H9 (cell line): Measurements from ENCODE around the gene CYP27A1. TPM values are rescaled to one million over a fixed set of nuclear protein-coding genes. Genes with fewer than 3 reads are reported as not detected.

Experiments
- DNase-seq: peaks from one replicate; pipeline ENCODE4 v3.0.0-alpha.2; 2017
- H2AFZ ChIP-seq: one replicate; pipeline ENCODE4 v1.6.1; 2013; ENCODE audit warnings: mild to moderate bottlenecking, low read length, control low read depth, moderate library complexity
- H2AK5ac ChIP-seq: 2 replicates; pipeline ENCODE4 v1.6.1; 2013; ENCODE audit warnings: low read length, control low read depth, mixed read lengths; ENCODE audit not compliant: insufficient read length
- H2BK120ac ChIP-seq: one replicate; pipeline ENCODE4 v1.6.1; 2013; ENCODE audit warnings: low read depth, mild to moderate bottlenecking, low read length, control low read depth, inconsistent platforms; ENCODE audit not compliant: poor library complexity, severe bottlenecking
- H2BK12ac ChIP-seq: 2 replicates; pipeline ENCODE4 v1.6.1; 2013; ENCODE audit warnings: low read length, control low read depth, mixed read lengths, low read depth; ENCODE audit not compliant: insufficient read length
- H2BK15ac ChIP-seq: 2 replicates; pipeline ENCODE4 v1.6.1; 2013; ENCODE audit warnings: low read depth, low read length, control low read depth
- H2BK20ac ChIP-seq: one replicate; pipeline ENCODE4 v1.6.1; 2013; ENCODE audit warnings: low read depth, mild to moderate bottlenecking, low read length, control low read depth, inconsistent platforms; ENCODE audit not compliant: poor library complexity, severe bottlenecking
- H2BK5ac ChIP-seq: 2 replicates; pipeline ENCODE4 v1.6.1; 2013; ENCODE audit warnings: low read length, control low read depth, mixed read lengths; ENCODE audit not compliant: insufficient read length
- H3K14ac ChIP-seq: 2 replicates; pipeline ENCODE4 v1.6.1; 2013; ENCODE audit warnings: low read length, control low read depth; ENCODE audit not compliant: insufficient read depth
- H3K18ac ChIP-seq: 2 replicates; pipeline ENCODE4 v1.6.1; 2013; ENCODE audit warnings: low read depth, mild to moderate bottlenecking, mixed read lengths, low read length, control low read depth; ENCODE audit not compliant: insufficient read length
- H3K23ac ChIP-seq: 2 replicates; pipeline ENCODE4 v1.6.1; 2013; ENCODE audit warnings: low read length, control low read depth, mixed read lengths, low read depth; ENCODE audit not compliant: insufficient read length
- H3K23me2 ChIP-seq: 2 replicates; pipeline ENCODE4 v1.6.1; 2013; ENCODE audit warnings: low read depth, mild to moderate bottlenecking, mixed read lengths, low read length, control low read depth; ENCODE audit not compliant: insufficient read length, poor library complexity, severe bottlenecking
- H3K27ac ChIP-seq: 2 replicates; pipeline ENCODE4 v1.5.1; 2013; ENCODE audit warnings: low read length, control low read depth, mixed read lengths, low read depth; ENCODE audit not compliant: insufficient read length
- H3K27me3 ChIP-seq: 2 replicates; pipeline ENCODE4 v1.6.1; 2013; ENCODE audit warnings: low read length, control low read depth, inconsistent platforms; ENCODE audit not compliant: insufficient read depth
- H3K4ac ChIP-seq: 2 replicates; pipeline ENCODE4 v1.6.1; 2013; ENCODE audit warnings: low read depth, mild to moderate bottlenecking, control low read depth, inconsistent platforms, low read length, moderate library complexity
- H3K4me1 ChIP-seq: 2 replicates; pipeline ENCODE4 v1.6.1; 2013; ENCODE audit warnings: low read length, control low read depth, inconsistent platforms; ENCODE audit not compliant: insufficient read depth
- H3K4me2 ChIP-seq: 2 replicates; pipeline ENCODE4 v1.6.1; 2013; ENCODE audit warnings: low read length, control low read depth, mixed read lengths; ENCODE audit not compliant: insufficient read length, insufficient read depth
- H3K56ac ChIP-seq: 2 replicates; pipeline ENCODE4 v1.6.1; 2013; ENCODE audit warnings: low read depth, mild to moderate bottlenecking, mixed read lengths, low read length, control low read depth; ENCODE audit not compliant: insufficient read length
- H3K79me1 ChIP-seq: 2 replicates; pipeline ENCODE4 v1.6.1; 2013; ENCODE audit warnings: low read depth, mild to moderate bottlenecking, moderate library complexity, low read length, control low read depth, inconsistent platforms; ENCODE audit not compliant: insufficient read depth, poor library complexity, severe bottlenecking
- H3K79me2 ChIP-seq: 2 replicates; pipeline ENCODE4 v1.6.1; 2013; ENCODE audit warnings: low read length, control low read depth, inconsistent platforms; ENCODE audit not compliant: insufficient read depth
- H3K9ac ChIP-seq: 2 replicates; pipeline ENCODE4 v1.6.1; 2013; ENCODE audit warnings: low read length, control low read depth, mixed read lengths; ENCODE audit not compliant: insufficient read length; ENCODE audit errors: extremely low read depth
- H3K9me3 ChIP-seq: one replicate; pipeline ENCODE4 v1.6.1; 2013; ENCODE audit warnings: low read depth, low read length, inconsistent platforms; ENCODE audit not compliant: control insufficient read depth
- H3T11ph ChIP-seq: one replicate; pipeline ENCODE4 v1.6.1; 2013; ENCODE audit warnings: mild to moderate bottlenecking, low read length, control low read depth, inconsistent platforms
- H4K20me1 ChIP-seq: one replicate; pipeline ENCODE4 v1.6.1; 2013; ENCODE audit not compliant: control insufficient read depth, insufficient read length, insufficient read depth
- H4K5ac ChIP-seq: 2 replicates; pipeline ENCODE4 v1.6.1; 2013; ENCODE audit warnings: low read depth, mild to moderate bottlenecking, mixed read lengths, low read length, control low read depth; ENCODE audit not compliant: insufficient read length
- H4K8ac ChIP-seq: replicated peaks from 2 replicates; pipeline ENCODE4 v1.6.1; 2013; ENCODE audit warnings: low read length, control low read depth, mixed read lengths, low read depth; ENCODE audit not compliant: insufficient read length
- H4K91ac ChIP-seq: 2 replicates; pipeline ENCODE4 v1.6.1; 2013; ENCODE audit warnings: low read depth, mild to moderate bottlenecking, moderate library complexity, mixed read lengths, low read length, control low read depth; ENCODE audit not compliant: insufficient read length
- H3K27ac Mint-ChIP-seq, 3 experiments: 2 replicates in 2 of 3; 3 replicates in 1 of 3; pipeline ENCODE4 v1.8.0; 2020 to 2021; ENCODE audit warnings: mixed read lengths in 3 of 3, mild to moderate bottlenecking in 1 of 3, moderate library complexity in 1 of 3
- H3K27me3 Mint-ChIP-seq: 2 replicates; pipeline ENCODE4 v1.8.0; 2021; ENCODE audit warnings: low read depth, mild to moderate bottlenecking, moderate library complexity, mixed read lengths
- H3K36me3 Mint-ChIP-seq, 3 experiments: 2 replicates in 2 of 3; 3 replicates in 1 of 3; pipeline ENCODE4 v1.8.0; 2020 to 2021; ENCODE audit warnings: low read depth in 3 of 3, mixed read lengths in 3 of 3; ENCODE audit not compliant: insufficient read depth in 1 of 3
- H3K4me1 Mint-ChIP-seq, 2 experiments: 2 replicates each; pipeline ENCODE4 v1.8.0; 2020; ENCODE audit warnings: mixed read lengths in 2 of 2
- H3K4me3 Mint-ChIP-seq, 2 experiments: 2 replicates in 1 of 2; 3 replicates in 1 of 2; pipeline ENCODE4 v1.8.0; 2020 to 2021; ENCODE audit warnings: mild to moderate bottlenecking in 2 of 2, mixed read lengths in 2 of 2, moderate library complexity in 1 of 2
- H3K9me3 Mint-ChIP-seq, 2 experiments: 2 replicates in 1 of 2; 3 replicates in 1 of 2; pipeline ENCODE4 v1.8.0; 2020; ENCODE audit warnings: mild to moderate bottlenecking in 2 of 2, mixed read lengths in 2 of 2, moderate library complexity in 1 of 2
- CTCF ChIP-seq: fragments of 200-600 bp; sonication (generic); conservative IDR thresholded peaks from 3 replicates; pipeline ENCODE4 v1.8.0; 2021; ENCODE audit warnings: antibody characterized with exemption, mild to moderate bottlenecking
- WGBS: extraction: QIAGEN DNeasy Blood & Tissue Kit; methylation state at CpG from one replicate; pipeline ENCODE4 v1.1.7; 2013; ENCODE audit warnings: missing lambda C conversion rate, low lambda C conversion rate, mixed read lengths; ENCODE audit not compliant: insufficient read length; ENCODE audit errors: extremely low coverage; 5-methylcytosine and 5-hydroxymethylcytosine counted together
- total RNA-seq: library from RNA; stranded (reverse); gene quantifications from 2 replicates; pipeline ENCODE4 v1.2.1, GENCODE V29; 2021

Gene CYP27A1
- total RNA-seq, 1 experiment from 2014 or later = 3.1 TPM

- no peaks in the 10 kb centered on the region for H3K27me3 Mint-ChIP-seq
- no peak overlapping the region for H2BK12ac ChIP-seq
- H4K5ac ChIP-seq = no peak overlapping the region
- no peak overlapping the region for H4K91ac ChIP-seq
- no peak overlapping the region for H3K4me3 Mint-ChIP-seq
- no peaks in the 10 kb centered on the region for H3K27me3 ChIP-seq
- H3K4me1 Mint-ChIP-seq = peaks cover 15 to 16% of the 10 kb centered on the region in 2 experiments
- no peak overlapping the region for H2BK5ac ChIP-seq
- no peak overlapping the region for H2BK20ac ChIP-seq
- no peaks in the 10 kb centered on the region for H3K9me3 ChIP-seq
- no peak overlapping the region for H3T11ph ChIP-seq
- H3K4me2 ChIP-seq = no peak overlapping the region
- peaks cover 3% of the 10 kb centered on the region; the same call in 1 of the 2 replicates for H3K4me1 ChIP-seq
- H3K4ac ChIP-seq = no peak overlapping the region
- no peak overlapping the region for H3K23ac ChIP-seq
- H2BK15ac ChIP-seq = no peak overlapping the region
- H3K79me1 ChIP-seq = no peaks in the 10 kb centered on the region
- no peak overlapping the region for H4K8ac ChIP-seq
- no peaks in the 10 kb centered on the region for H3K23me2 ChIP-seq
- H2AK5ac ChIP-seq = no peak overlapping the region
- TF ChIP-seq CTCF = no peak
- H3K9me3 Mint-ChIP-seq = peaks cover 7 to 8% of the 10 kb centered on the region in 2 experiments
- no peak for DNase-seq
- no peaks in the 10 kb centered on the region for H4K20me1 ChIP-seq
- no peak overlapping the region for H3K27ac ChIP-seq
- no peak overlapping the region for H3K18ac ChIP-seq
- no peak overlapping the region for H3K27ac Mint-ChIP-seq
- peaks cover 2 to 8% (median 5%) of the 10 kb centered on the region in 3 experiments; a peak in 5 of 7 replicates for H3K36me3 Mint-ChIP-seq
- no peak overlapping the region for H3K56ac ChIP-seq
- no peak overlapping the region for H3K9ac ChIP-seq
- H3K14ac ChIP-seq = no peak overlapping the region
- no peaks in the 10 kb centered on the region for H3K79me2 ChIP-seq
- H2AFZ ChIP-seq = no peak overlapping the region
- no CpG with 5 or more reads among the region's 12 CpGs for WGBS
- H2BK120ac ChIP-seq = no peak overlapping the region
These were observed 27.6 kb downstream of the CYP27A1 start for GRCh38 chr2:218809515-218809914.
